Activated naive CD8-positive, alpha-beta T cell treated with anti-CD3 and anti-CD28 coated beads, Interleukin-2, amount 50 U/mL, for 16 hours (primary cell): ENCODE measurements around the gene ZNF536.
"Not testable (repeated sequence)": the region's sequence is repeated elsewhere in the genome, so short reads cannot be mapped to it uniquely, and the experiment has no call there.

Source experiments
- DNase-seq: peaks from one replicate; pipeline ENCODE4 v3.0.0-alpha.2; 2020; ENCODE audit warnings: low read depth, low spot score

Gene ZNF536

DNA sequence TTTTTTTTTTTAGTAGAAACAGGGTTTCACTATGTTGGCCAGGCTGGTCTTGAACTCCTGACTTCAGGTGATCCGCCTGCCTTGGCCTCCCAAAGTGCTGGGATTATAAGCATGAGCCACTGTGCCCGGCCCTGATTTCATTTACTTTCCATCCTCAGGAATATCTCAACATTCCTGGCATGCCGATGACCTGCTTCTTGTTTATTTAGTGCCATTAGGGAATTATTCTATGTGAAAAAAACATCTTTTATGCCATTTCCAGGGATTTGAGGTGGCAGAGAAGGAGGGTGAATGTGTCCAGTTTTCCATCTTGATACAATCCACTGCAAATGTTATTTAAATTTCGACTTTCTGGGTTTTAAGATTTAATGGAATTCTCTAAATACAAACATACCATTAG is 45.0 kb downstream of the ZNF536 start:
- DNase-seq, result not testable (repeated sequence)

DNA sequence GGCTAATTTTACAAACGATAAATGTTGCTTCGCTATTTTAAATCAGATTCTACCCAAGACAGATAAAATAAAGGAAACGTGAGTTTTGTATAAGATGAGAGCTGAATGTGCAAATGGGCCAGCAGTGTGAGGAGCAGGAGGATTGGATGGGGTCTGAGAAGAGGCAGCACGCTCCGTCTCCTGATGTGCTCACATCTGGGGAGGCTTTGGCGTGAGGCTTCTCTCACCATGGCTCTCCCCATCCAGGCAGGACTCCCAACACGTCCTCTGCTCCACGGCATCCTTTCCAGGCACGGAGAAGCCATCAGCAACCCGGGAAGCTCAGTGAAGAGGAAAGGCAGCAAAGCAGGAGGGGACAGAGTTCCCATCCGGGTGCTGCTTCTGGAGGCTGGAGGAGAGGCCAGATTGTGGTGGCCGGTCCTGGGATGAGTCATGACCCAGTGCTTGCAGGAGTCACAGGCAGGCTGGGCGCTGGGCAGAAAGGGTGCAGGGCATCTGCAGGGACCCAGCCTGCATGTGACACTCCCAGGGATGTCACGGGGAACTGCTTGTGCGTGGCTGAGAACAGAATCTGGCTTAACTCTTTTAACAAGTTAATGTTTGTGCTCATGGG is 47.5 kb downstream of the ZNF536 start:
- no peak for DNase-seq

- DNase-seq, result no peak
These were observed 48.1 kb downstream of the ZNF536 start for GRCh38 chr19:30420316-30420715.

GRCh38 chr19:30420881-30421280 is 48.7 kb downstream of the ZNF536 start:
- no peak for DNase-seq

DNA sequence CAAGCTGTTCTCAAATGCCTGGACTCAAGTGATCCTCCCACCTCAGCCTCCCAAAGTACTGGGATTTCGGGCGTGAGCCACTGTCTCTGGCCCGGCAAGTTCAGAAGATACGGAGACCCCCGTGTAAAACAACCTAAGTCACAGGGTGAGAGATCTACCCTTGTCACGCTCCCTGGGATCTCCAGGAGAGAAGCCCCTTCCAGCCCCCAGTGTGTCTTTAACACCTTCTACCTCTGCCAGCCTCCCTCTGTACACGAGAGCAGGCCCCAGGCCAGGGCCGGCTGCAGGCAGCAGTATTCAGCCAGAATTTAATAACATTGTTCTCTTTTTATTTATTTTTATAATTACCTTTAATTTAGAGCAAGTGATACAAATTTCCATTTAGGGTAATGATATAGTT is 49.4 kb downstream of the ZNF536 start:
- no peak for DNase-seq

DNA sequence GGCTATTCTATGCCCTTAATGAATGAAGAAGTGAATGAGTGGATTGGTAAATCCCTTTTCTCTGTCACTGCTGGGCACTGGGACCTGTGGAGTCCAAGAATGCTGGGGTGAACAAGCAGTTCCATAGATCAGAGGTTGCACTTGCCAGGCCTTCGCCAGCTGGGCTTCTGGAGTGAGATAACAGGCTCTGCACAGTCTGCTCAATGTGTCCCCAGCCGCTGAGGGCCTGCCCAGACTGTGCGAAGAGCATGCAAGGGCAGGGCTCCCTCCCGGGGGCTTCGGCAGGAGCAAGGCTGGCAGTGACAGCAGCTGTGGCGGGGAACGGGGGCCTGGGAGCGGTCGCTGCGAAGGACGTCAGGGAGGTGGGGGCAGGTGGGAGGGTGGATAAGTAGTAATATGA is 51.3 kb downstream of the ZNF536 start:
- no peak for DNase-seq

GRCh38 chr19:30425885-30426838 is 54.0 kb downstream of the ZNF536 start:
- DNase-seq, result no peak

DNA sequence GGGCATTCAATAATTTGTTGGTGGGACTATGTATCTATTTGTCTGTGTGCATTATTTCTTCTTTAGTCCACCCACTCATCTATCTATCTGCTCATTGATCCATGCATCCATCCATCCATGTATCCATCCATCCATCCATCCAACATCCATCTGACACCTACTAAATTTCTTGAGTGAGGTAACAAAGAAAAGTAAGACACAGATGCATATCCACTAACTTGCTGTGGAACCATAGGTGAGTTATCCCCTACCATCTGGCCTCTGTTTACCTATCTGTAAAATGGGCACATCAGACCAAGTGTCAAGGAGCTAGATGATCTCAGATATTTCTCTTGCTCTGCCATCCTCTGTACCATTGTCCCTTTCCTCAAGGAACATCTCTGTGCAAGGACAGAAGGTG is 54.7 kb downstream of the ZNF536 start:
- DNase-seq, result no peak

DNA sequence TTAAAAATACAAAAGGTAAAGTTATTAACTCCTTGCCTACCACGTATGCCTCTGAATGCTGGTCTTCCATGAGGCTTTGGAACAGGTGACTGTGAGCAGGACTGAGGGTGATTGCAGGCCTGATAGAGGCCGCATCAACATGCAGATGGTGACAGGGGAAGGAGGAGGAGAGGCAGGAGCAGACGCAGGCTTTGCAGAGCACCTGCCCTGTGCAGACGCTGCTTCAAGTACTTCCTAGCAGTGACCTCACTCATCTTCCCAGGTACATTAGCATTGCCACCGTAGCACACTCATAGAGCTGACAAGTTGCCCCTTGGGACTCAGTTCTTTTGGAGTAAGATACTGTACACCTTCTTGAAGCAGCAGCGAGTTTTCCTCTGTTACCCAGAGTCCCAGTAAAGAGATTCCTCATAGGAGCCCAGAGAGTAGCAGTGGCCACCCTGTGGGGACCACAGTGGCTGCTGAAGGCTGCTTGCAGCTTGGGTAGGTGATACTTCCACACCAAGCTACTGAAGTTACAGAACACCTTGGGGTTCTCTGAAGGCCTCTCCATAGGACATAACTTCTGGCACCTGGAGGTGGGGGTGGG is 56.0 kb downstream of the ZNF536 start:
- no peak for DNase-seq

GRCh38 chr19:30428844-30429243 is 56.7 kb downstream of the ZNF536 start:
- no peak for DNase-seq

DNA sequence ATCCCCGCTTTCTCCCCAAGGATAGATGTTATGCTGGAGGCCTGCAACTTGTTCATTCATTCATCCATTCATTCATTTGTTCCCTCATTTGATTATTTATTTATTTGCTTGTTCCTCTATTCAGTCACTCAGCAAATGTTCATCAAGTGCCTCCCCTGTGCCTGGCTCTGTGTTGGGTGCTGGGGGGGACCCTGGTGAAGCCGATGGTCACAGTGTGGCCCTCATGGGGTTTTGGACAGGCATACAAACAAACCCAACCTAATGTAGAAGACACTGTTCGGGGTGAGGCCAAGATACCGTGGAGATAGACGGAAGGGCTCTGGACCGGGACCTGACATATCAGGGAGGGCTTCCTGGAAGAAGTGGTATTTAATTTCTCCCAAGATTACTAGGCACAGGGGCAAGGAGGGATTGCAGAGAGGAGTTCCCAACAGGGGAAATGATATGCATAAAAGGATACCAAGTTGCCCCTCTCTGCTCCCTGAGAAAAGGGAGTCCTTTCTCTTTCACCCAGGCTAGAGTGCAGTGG is 58.1 kb downstream of the ZNF536 start:
- DNase-seq, result no peak

- no peak for DNase-seq
These were observed 59.4 kb downstream of the ZNF536 start for GRCh38 chr19:30431591-30431990.

- no peak for DNase-seq
These were observed 62.8 kb downstream of the ZNF536 start for GRCh38 chr19:30434797-30435594.

- no peak for DNase-seq
These were observed 65.7 kb downstream of the ZNF536 start for GRCh38 chr19:30437869-30438268.

DNA sequence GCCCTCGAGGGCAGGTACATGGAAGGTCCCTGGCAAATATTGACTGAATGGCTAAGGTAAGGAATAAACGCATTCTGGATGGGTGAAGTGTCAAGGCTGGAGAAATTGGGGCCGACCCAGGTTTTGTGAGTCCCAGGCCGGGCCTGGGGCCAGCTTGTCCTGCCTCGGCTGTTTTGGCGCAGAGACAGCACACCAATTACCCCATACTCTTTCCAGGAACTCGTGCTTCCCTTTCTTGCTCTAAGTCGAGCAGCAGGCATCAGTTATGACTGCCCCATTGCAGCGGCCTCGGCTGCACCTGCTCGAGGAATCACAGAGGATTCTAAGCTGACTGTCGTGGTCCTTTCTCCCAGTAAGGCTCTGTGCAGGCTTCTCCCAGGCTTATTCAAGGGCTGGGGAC is 67.1 kb downstream of the ZNF536 start:
- DNase-seq, result no peak

- no peak for DNase-seq
These were observed 68.8 kb downstream of the ZNF536 start for GRCh38 chr19:30441011-30441410.

- DNase-seq, result no peak
These were observed 70.5 kb downstream of the ZNF536 start for GRCh38 chr19:30442674-30443073.

DNA sequence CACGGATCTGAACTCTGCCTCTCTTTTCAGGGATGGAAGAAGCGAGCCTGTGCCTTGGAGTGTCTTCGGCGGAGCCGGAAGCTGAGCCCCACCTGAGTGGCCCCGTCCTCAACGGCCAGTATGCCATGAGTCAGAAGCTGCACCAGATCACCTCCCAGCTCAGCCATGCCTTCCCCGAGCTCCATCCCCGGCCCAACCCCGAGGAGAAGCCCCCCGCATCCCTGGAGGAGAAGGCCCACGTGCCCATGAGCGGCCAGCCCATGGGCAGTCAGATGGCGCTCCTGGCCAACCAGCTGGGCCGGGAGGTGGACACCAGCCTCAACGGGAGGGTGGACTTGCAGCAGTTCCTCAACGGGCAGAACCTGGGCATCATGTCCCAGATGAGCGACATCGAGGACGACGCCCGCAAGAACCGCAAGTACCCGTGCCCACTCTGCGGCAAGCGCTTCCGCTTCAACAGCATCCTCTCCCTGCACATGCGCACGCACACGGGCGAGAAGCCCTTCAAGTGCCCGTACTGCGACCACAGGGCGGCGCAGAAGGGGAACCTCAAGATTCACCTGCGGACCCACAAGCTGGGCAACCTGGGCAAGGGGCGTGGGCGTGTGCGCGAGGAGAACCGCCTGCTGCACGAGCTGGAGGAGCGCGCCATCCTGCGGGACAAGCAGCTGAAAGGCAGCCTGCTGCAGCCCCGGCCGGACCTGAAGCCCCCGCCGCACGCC is 71.5 kb downstream of the ZNF536 start:
- no peak for DNase-seq

- no peak for DNase-seq
These were observed 72.1 kb downstream of the ZNF536 start for GRCh38 chr19:30444253-30444671.

- DNase-seq, result no peak
These were observed 72.6 kb downstream of the ZNF536 start for GRCh38 chr19:30444686-30445232.

GRCh38 chr19:30445385-30445784 is 73.2 kb downstream of the ZNF536 start:
- no peak for DNase-seq
